Smooth muscle cell (in vitro differentiated cells): ENCODE measurements around the gene ITPR2. TPM values are rescaled to one million over a fixed set of nuclear protein-coding genes. Genes with fewer than 3 reads are reported as not detected.

Experiments used
- DNase-seq: peaks from one replicate; lab custom pipeline; 2025; ENCODE audit not compliant: unreplicated experiment; lab: John Stamatoyannopoulos, UW
- H2AFZ ChIP-seq: fragments of 200-600 bp; sonication (generic); 2 replicates; pipeline ENCODE4 v1.6.0; 2016; ENCODE audit warnings: antibody characterized with exemption, low read depth, mild to moderate bottlenecking
- H3F3A ChIP-seq: fragments of 200-600 bp; sonication (generic); 2 replicates; pipeline ENCODE4 v1.6.0; 2017; ENCODE audit warnings: antibody characterized with exemption, low read depth
- H3K27ac ChIP-seq: fragments of 200-600 bp; sonication (generic); 2 replicates; pipeline ENCODE4 v1.5.1; 2016; ENCODE audit warnings: low read depth, mild to moderate bottlenecking
- H3K27me3 ChIP-seq: fragments of 200-600 bp; sonication (generic); 2 replicates; pipeline ENCODE4 v1.6.1; 2016; ENCODE audit warnings: low read depth, mild to moderate bottlenecking
- H3K36me3 ChIP-seq: fragments of 200-600 bp; sonication (generic); 2 replicates; pipeline ENCODE4 v1.5.1; 2016; ENCODE audit warnings: low read depth
- H3K4me1 ChIP-seq: fragments of 200-600 bp; sonication (generic); 2 replicates; pipeline ENCODE4 v1.5.1; 2016; ENCODE audit warnings: low read depth
- H3K4me2 ChIP-seq: fragments of 200-600 bp; sonication (generic); 2 replicates; pipeline ENCODE4 v1.6.0; 2016; ENCODE audit warnings: mild to moderate bottlenecking
- H3K4me3 ChIP-seq: fragments of 200-600 bp; sonication (generic); 2 replicates; pipeline ENCODE4 v1.5.1; 2016; ENCODE audit warnings: mild to moderate bottlenecking
- H3K79me2 ChIP-seq: fragments of 200-600 bp; sonication (generic); 2 replicates; pipeline ENCODE4 v1.6.0; 2016; ENCODE audit warnings: low read depth, mild to moderate bottlenecking
- H3K9ac ChIP-seq: fragments of 200-600 bp; sonication (generic); 2 replicates; pipeline ENCODE4 v1.6.0; 2016; ENCODE audit warnings: low read depth
- H3K9me3 ChIP-seq: fragments of 200-600 bp; sonication (generic); replicated peaks from 2 replicates; pipeline ENCODE4 v1.5.1; 2016; ENCODE audit warnings: low read depth
- H4K20me1 ChIP-seq: fragments of 200-600 bp; sonication (generic); 2 replicates; pipeline ENCODE4 v1.6.0; 2016; ENCODE audit warnings: low read depth
- CTCF ChIP-seq: fragments of 200-600 bp; sonication (generic); IDR thresholded peaks from 2 replicates; pipeline ENCODE4 v1.5.1; 2017; ENCODE audit warnings: borderline replicate concordance, mild to moderate bottlenecking, antibody characterized with exemption; ENCODE audit not compliant: insufficient read depth, poor library complexity, severe bottlenecking
- WGBS: methylation state at CpG from one replicate; pipeline ENCODE4 v1.1.7; 2016; ENCODE audit warnings: low lambda C conversion rate; 5-methylcytosine and 5-hydroxymethylcytosine counted together
- polyA plus RNA-seq: library from polyadenylated mRNA; unstranded; fragments of >200 nt; fragmentation: Nextera tagmentation; extraction: Ambion mirVana; gene quantifications from 2 replicates; pipeline ENCODE4 v1.2.1, GENCODE V29; 2016
- total RNA-seq: library from RNA; depleted of rRNA; stranded (reverse); fragments of >200 nt; gene quantifications from 2 replicates; pipeline ENCODE4 v1.2.3, GENCODE V29; 2014

ITPR2 gene
- total and polyA plus RNA-seq, 2 experiments from 2014 or later, result 6.8 to 17.4 TPM

GRCh38 chr12:26713885-26714383 is 119.1 kb downstream of the ITPR2 start:
- Histone ChIP-seq H3K36me3 (no peaks in the 10 kb centered on the region), H3F3A (no peaks in the 10 kb centered on the region), H3K9me3 (no peaks in the 10 kb centered on the region), H3K4me1 (peaks cover 5% of the 10 kb centered on the region), H3K27me3 (no peaks in the 10 kb centered on the region), H3K79me2 (no peaks in the 10 kb centered on the region), H2AFZ (no peak overlapping the region), H3K4me3 (no peak overlapping the region), H3K9ac (no peak overlapping the region), H3K27ac (no peak overlapping the region), H4K20me1 (no peaks in the 10 kb centered on the region), H3K4me2 (no peak overlapping the region)
- TF ChIP-seq CTCF, result no peak
- DNase-seq, result no peak
- WGBS, result 97% methylated on average over 8 of the region's 8 CpGs

GRCh38 chr12:26712892-26713291 is 120.1 kb downstream of the ITPR2 start:
- Histone ChIP-seq H2AFZ (no peak overlapping the region), H3K4me3 (no peak overlapping the region), H3K27ac (no peak overlapping the region), H4K20me1 (no peaks in the 10 kb centered on the region), H3K4me1 (peaks cover 5% of the 10 kb centered on the region), H3K36me3 (no peaks in the 10 kb centered on the region), H3K79me2 (no peaks in the 10 kb centered on the region), H3K27me3 (no peaks in the 10 kb centered on the region), H3F3A (no peaks in the 10 kb centered on the region), H3K9ac (no peak overlapping the region), H3K4me2 (no peak overlapping the region), H3K9me3 (no peaks in the 10 kb centered on the region)
- DNase-seq, result no peak
- WGBS, result 75% methylated on average over 5 of the region's 5 CpGs
- no peak for TF ChIP-seq CTCF

- Histone ChIP-seq H3K27ac (no peak overlapping the region), H2AFZ (no peak overlapping the region), H3K79me2 (no peaks in the 10 kb centered on the region), H3K4me2 (no peak overlapping the region), H4K20me1 (no peaks in the 10 kb centered on the region), H3K9ac (no peak overlapping the region), H3K4me1 (peaks cover 5% of the 10 kb centered on the region), H3K27me3 (no peaks in the 10 kb centered on the region), H3K4me3 (no peak overlapping the region), H3K36me3 (no peaks in the 10 kb centered on the region), H3K9me3 (no peaks in the 10 kb centered on the region), H3F3A (no peaks in the 10 kb centered on the region)
- no peak for TF ChIP-seq CTCF
- no peak for DNase-seq
- WGBS, result 91% methylated on average over 3 of the region's 3 CpGs
These were observed 121.4 kb downstream of the ITPR2 start for GRCh38 chr12:26711569-26711968.

- Histone ChIP-seq H3K4me2 (no peak overlapping the region), H3K9me3 (no peaks in the 10 kb centered on the region), H3K36me3 (no peaks in the 10 kb centered on the region), H3K27ac (no peak overlapping the region), H3F3A (no peaks in the 10 kb centered on the region), H4K20me1 (no peaks in the 10 kb centered on the region), H3K4me1 (peaks cover 5% of the 10 kb centered on the region), H3K4me3 (no peak overlapping the region), H3K79me2 (no peaks in the 10 kb centered on the region), H2AFZ (no peak overlapping the region), H3K27me3 (no peaks in the 10 kb centered on the region), H3K9ac (no peak overlapping the region)
- TF ChIP-seq CTCF, result no peak
- DNase-seq, result no peak
- 94% methylated on average over 5 of the region's 5 CpGs for WGBS
These were observed 121.9 kb downstream of the ITPR2 start for GRCh38 chr12:26711072-26711471.
